ENCODE data around the gene CDK15. TPM values are rescaled to one million over a fixed set of nuclear protein-coding genes. Genes with fewer than 3 reads are reported as not detected.

Gene CDK15
- total RNA-seq, 1 experiment from 2014 or later: not detected

GRCh38 chr2:201797175-201797840 lies 9.0 kb upstream of the CDK15 start:
- DNase-seq (ENCODE audit: low spot score) (no peak), ATAC-seq (no peak)
- H3K36me3 Mint-ChIP-seq: no peaks in the 10 kb centered on the region
- 0 out of 2 replicates have a peak, but pooled peaks cover 3% of the 10 kb centered on the region for H3K4me1 Mint-ChIP-seq
- no peak overlapping the region for H3K4me3 Mint-ChIP-seq
- ChIA-PET POLR2A (interaction anchor here (0.6 kb wide), 1 partner anchor 32 kb away, joined by 3 read pairs; no protein-coding TSS in a partner anchor), CTCF (interaction anchor here (0.7 to 1.0 kb wide), 3 partner anchors 60 to 384 kb away, joined by 3 read pairs; no protein-coding TSS in a partner anchor)
- TF ChIP-seq RELA (CRISPR knock-in tag; IDR thresholded peaks at IDR 0.05; ENCODE audit: borderline replicate concordance) (no peak), ZNF263 (CRISPR knock-in tag; IDR thresholded peaks at IDR 0.05; ENCODE audit: low read depth) (no peak), IRF1 (CRISPR knock-in tag; IDR thresholded peaks at IDR 0.05) (no peak), CREB1 (CRISPR knock-in tag; IDR thresholded peaks at IDR 0.05) (no peak), GTF2I (CRISPR knock-in tag; conservative IDR thresholded peaks at IDR 0.05) (no peak), ZNF121 (CRISPR knock-in tag; IDR thresholded peaks at IDR 0.05) (no peak), ZMAT4 (CRISPR knock-in tag; IDR thresholded peaks at IDR 0.05) (no peak), MAX (CRISPR knock-in tag; IDR thresholded peaks at IDR 0.05) (no peak), MYBL2 (CRISPR knock-in tag; IDR thresholded peaks at IDR 0.05) (no peak), NR2C2 (CRISPR knock-in tag; IDR thresholded peaks at IDR 0.05) (no peak), FOXP4 (CRISPR knock-in tag; IDR thresholded peaks at IDR 0.05) (no peak), FOXP1 (CRISPR knock-in tag; IDR thresholded peaks at IDR 0.05; ENCODE audit: borderline replicate concordance) (no peak), USF1 (CRISPR knock-in tag; IDR thresholded peaks at IDR 0.05) (no peak), CBFB (CRISPR knock-in tag; IDR thresholded peaks at IDR 0.05; ENCODE audit: low read depth) (no peak), SMAD3 (CRISPR knock-in tag; IDR thresholded peaks at IDR 0.05; ENCODE audit: borderline replicate concordance) (no peak), NR3C1 (CRISPR knock-in tag; conservative IDR thresholded peaks at IDR 0.05; ENCODE audit: low read depth) (no peak), ZNF532 (CRISPR knock-in tag; IDR thresholded peaks at IDR 0.05; ENCODE audit: borderline replicate concordance) (no peak), ZNF423 (CRISPR knock-in tag; IDR thresholded peaks at IDR 0.05) (no peak), ZNF219 (CRISPR knock-in tag; IDR thresholded peaks at IDR 0.05; ENCODE audit: borderline replicate concordance) (no peak), FOXK1 (CRISPR knock-in tag; IDR thresholded peaks at IDR 0.05) (no peak)
- H3K9me3 Mint-ChIP-seq: peaks cover 4% of the 10 kb centered on the region
- no peaks in the 10 kb centered on the region for H3K27me3 Mint-ChIP-seq (ENCODE audit: low read depth)
- no peak overlapping the region for H3K27ac Mint-ChIP-seq

Data from WTC11 (cell line).